Fibroblast of the aortic adventitia (primary cell): ENCODE results near the gene NRG3. TPM values are rescaled to one million over a fixed set of nuclear protein-coding genes. Genes with fewer than 3 reads are reported as not detected.

Source experiments
- DNase-seq: peaks from one replicate; pipeline ENCODE4 v3.0.0-alpha.2; 2010; ENCODE audit warnings: low read depth
- H3K4me3 ChIP-seq: 2 replicates; pipeline ENCODE4 v1.5.1; 2011; ENCODE audit warnings: low read depth, mild to moderate bottlenecking, control low read depth, low read length, moderate library complexity
- total RNA-seq: library from RNA; depleted of rRNA; stranded (reverse); fragments of >200 nt; gene quantifications from 2 replicates; pipeline ENCODE4 v1.2.3, GENCODE V29; 2012; ENCODE audit warnings: low replicate concordance
- TF ChIP-seq, protein P1 (sequence below): IDR thresholded peaks from 2 replicates; pipeline ENCODE4 v1.5.1; 2011; ENCODE audit warnings: mild to moderate bottlenecking, low read length, control low read depth, inconsistent platforms; ENCODE audit not compliant: insufficient read depth

Gene NRG3
- total RNA-seq, 1 donor = not detected

DNA sequence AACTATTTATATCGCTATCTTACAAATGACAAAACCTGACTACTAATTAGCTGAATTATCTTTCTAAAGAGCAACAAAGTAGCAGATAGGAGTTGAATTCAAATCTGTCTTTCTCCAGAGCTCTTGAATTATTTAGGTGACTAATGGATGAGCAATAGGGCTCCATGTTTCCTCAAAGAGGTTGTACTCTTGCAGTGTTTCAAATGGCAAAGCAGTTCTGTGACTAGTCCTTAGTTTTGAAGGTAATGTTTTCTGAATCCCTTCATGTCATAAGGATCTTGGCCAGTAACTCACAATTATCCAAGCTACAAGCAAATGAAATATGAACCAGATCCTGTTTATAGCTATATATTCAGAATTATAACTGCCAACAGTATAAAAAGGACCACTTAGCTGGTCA is 999.7 kb downstream of the NRG3 start:
- DNase-seq = peak; percentile 13
- TF ChIP-seq, protein P1, sequence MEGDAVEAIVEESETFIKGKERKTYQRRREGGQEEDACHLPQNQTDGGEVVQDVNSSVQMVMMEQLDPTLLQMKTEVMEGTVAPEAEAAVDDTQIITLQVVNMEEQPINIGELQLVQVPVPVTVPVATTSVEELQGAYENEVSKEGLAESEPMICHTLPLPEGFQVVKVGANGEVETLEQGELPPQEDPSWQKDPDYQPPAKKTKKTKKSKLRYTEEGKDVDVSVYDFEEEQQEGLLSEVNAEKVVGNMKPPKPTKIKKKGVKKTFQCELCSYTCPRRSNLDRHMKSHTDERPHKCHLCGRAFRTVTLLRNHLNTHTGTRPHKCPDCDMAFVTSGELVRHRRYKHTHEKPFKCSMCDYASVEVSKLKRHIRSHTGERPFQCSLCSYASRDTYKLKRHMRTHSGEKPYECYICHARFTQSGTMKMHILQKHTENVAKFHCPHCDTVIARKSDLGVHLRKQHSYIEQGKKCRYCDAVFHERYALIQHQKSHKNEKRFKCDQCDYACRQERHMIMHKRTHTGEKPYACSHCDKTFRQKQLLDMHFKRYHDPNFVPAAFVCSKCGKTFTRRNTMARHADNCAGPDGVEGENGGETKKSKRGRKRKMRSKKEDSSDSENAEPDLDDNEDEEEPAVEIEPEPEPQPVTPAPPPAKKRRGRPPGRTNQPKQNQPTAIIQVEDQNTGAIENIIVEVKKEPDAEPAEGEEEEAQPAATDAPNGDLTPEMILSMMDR = no peak
- no peak overlapping the region for H3K4me3 ChIP-seq

DNA sequence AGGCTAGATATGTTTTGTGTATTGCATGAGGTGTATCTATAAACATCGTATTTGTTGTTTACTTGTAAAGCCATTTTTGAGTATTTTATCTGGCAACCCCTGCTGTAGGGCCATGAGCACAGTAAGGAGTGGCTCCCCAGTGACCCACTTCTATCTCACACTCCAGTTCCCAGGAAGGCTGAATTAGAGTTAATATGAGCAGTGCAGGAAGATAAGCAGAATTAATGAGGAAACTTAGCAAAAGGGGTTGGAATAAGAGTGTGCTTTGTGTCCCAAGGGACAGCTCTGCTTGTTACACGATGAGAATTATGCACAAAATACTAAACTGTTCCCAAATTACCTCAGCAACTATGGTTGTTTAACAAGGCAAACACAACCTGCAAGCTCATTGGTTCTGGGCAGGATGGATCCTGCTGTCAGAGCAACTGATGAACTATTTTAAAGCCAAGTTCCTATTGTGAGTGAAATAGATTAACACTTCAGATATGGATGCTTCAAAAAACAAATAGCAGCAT is 1005.8 kb downstream of the NRG3 start:
- no peak overlapping the region for H3K4me3 ChIP-seq
- no peak for DNase-seq
- TF ChIP-seq, protein P1 = no peak

DNA sequence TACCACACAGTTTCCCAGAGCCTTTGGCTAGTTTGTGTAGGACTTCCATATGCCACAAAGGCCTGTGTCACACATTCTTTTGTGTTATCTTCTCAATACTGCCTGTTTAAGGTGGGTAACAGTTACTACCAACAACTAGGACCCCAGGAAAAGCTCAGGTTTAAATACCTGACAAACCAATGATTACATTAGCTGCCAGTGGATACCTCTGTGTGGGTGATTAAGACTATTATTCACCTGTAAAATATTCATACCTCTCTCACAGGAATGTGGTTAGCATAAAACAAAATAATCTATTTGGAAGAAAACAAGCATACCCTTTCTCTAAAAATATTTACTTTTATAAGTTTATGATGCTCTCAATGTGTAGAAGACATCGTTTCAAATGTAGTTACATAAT is 1007.7 kb downstream of the NRG3 start:
- no peak overlapping the region for H3K4me3 ChIP-seq
- TF ChIP-seq, protein P1 = no peak
- no peak for DNase-seq

DNA sequence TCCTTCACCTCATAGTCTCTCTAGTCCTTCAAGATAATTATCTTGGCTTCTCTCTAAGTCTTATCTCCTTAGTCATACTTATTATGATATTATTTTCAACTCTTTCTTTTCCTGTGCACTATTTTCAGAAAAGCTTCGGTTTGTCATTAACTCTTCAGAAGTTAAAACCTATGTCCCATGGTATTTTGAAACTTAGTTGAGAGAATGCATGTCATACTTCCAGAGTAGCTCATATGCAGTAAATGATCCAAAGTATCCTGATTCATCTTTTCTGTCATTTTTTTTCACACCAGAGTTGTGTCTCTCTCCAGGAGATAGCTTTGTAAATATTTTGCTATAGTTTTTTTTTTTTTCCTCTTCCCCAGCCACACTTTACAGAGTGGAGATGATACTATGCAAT is 1008.6 kb downstream of the NRG3 start:
- H3K4me3 ChIP-seq = no peak overlapping the region
- peak; percentile 2 for DNase-seq
- TF ChIP-seq, protein P1 = no peak

DNA sequence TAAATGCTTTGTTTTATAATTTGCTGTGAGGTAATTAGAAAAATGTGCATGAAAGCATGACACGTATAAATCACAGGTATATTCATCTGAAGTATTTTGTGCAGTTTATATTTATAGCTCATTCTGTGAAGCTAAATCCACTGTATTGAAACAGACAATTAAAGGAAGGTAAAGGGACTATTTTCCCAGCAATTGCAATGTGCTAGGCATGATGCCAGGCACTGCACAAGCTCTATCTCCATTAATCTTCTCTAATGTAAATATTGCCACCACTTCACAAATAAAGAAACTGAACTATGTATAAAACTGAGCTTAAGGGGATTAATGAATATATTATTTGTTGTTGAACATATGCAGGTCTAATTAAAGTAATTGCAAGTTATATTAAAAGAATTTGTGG is 1012.5 kb downstream of the NRG3 start:
- no peak overlapping the region for H3K4me3 ChIP-seq
- DNase-seq = no peak
- TF ChIP-seq, protein P1 = no peak

DNA sequence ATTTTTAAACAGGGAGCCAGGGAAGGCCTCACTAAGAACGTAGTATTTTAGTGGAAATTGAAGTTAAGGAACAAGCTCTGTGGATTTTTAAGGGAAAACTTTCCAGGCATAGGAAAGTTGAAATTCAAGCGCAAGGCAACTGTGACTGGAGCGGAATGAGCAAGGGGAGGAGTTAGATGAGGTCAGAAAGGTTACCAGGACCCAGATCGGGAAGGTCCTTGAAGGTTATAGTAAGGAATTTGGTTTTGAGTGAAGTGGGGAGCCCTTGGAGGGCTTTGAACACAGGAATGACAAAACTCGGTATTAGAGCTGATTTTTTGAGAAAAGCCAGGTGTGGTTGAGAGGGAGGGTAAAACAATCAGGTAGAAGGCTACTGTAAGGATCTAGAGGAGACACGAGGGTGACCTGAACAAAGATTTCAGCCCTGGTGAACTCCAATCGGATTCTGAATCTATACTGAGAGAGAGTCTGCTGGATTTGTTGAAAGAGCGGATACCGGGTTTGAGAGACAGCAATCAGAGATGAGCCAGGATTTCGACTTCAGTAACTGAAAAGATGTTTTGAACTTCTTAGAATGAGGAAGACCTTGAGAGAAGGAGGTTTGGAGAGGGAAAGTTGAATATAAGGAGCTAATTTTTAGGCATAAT is 1013.9 kb downstream of the NRG3 start:
- TF ChIP-seq, protein P1 = no peak
- DNase-seq = no peak

DNA sequence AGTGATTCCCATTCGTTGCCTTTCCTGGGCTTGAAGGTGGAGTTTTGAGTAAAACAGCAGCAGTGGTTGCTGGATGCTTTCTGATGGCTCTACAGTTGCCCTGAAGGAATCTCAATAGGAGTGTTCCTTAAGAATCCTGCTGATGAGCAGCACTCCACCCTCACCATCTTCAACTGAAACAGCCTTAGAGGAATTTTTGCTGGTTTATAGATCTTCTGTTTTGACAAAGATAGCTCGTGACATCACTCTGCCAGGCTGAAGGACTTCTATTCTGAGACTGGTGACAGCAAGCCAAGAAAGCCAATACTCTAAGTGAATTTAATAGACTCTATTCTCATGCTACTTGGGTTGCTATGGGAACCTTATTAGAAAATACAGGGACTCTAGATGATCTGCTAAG is 1014.7 kb downstream of the NRG3 start:
- TF ChIP-seq, protein P1 = no peak
- no peak for DNase-seq
- no peak overlapping the region for H3K4me3 ChIP-seq

More for the DNA sequence above, 1013.9 kb downstream of the NRG3 start:
- no peak overlapping the region for H3K4me3 ChIP-seq
